Esophagus muscularis mucosa (tissue), 4 donors: ENCODE data around the gene HK2. TPM values are rescaled to one million over a fixed set of nuclear protein-coding genes. Genes with fewer than 3 reads are reported as not detected.

Source experiments
- DNase-seq: peaks from one replicate; pipeline ENCODE4 v3.0.0-alpha.2; 2017; ENCODE audit errors: extremely low spot score
- H3K27ac ChIP-seq, 4 donors: fragments of 200-600 bp; sonication (generic); replicated peaks in 1 of 4; 1 replicate in 3 of 4; 2 replicates in 1 of 4; pipeline ENCODE4 v1.5.1; 2016 to 2019; ENCODE audit warnings: mild to moderate bottlenecking in 1 of 4
- H3K27me3 ChIP-seq, 4 donors: fragments of 200-600 bp; sonication (generic); one replicate each; pipeline versions ENCODE4 v1.5.1 to v1.6.0; 2016 to 2019
- H3K36me3 ChIP-seq, 4 donors: fragments of 200-600 bp; sonication (generic); one replicate each; pipeline ENCODE4 v1.5.1; 2016 to 2019
- H3K4me1 ChIP-seq, 4 donors: fragments of 200-600 bp; sonication (generic); one replicate each; pipeline ENCODE4 v1.5.1; 2016 to 2019
- H3K4me3 ChIP-seq, 4 donors: fragments of 200-600 bp; sonication (generic); 1 replicate in 2 of 4; 2 replicates in 2 of 4; pipeline ENCODE4 v1.5.1; 2016 to 2019; ENCODE audit warnings: mild to moderate bottlenecking in 4 of 4, moderate library complexity in 1 of 4
- H3K9me3 ChIP-seq, 4 donors: fragments of 200-600 bp; sonication (generic); 1 replicate in 3 of 4; 2 replicates in 1 of 4; pipeline ENCODE4 v1.5.1; 2016 to 2019
- CTCF ChIP-seq, 3 experiments: fragments of 200-600 bp in 2 of 3; fragments of 450-650 bp in 1 of 3; sonication (generic) in 2 of 3; IDR thresholded peaks; one replicate each; pipeline ENCODE4 v1.5.1; 2017 to 2019; ENCODE audit warnings: antibody characterized with exemption in 3 of 3, mild to moderate bottlenecking in 2 of 3, moderate library complexity in 1 of 3
- EP300 ChIP-seq: sonication (generic); formaldehyde crosslinking; IDR thresholded peaks from one replicate; pipeline ENCODE4 v1.6.1; 2017; ENCODE audit warnings: antibody characterized with exemption
- POLR2A ChIP-seq: fragments of 450-650 bp; IDR thresholded peaks from one replicate; pipeline ENCODE4 v1.6.1; 2017; ENCODE audit warnings: antibody characterized with exemption, moderate library complexity, mild to moderate bottlenecking, low read depth
- POLR2AphosphoS5 ChIP-seq, 2 donors: sonication (generic); formaldehyde crosslinking; IDR thresholded peaks; one replicate each; pipeline ENCODE4 v1.6.1; 2017; ENCODE audit warnings: antibody characterized with exemption in 2 of 2
- WGBS: methylation state at CpG from one replicate; pipeline ENCODE4 v1.1.5; 2018; 5-methylcytosine and 5-hydroxymethylcytosine counted together
- intact Hi-C: fragments of 100-400 bp; cut with DNase I; formaldehyde crosslinking; loops from one replicate; pipeline ENCODE4 v1.15.1; 2023
- total RNA-seq, 4 donors: library from RNA; depleted of rRNA; stranded (reverse); fragments of >200 nt; gene quantifications; one replicate each; pipeline versions ENCODE4 v1.1.0 to v1.2.1, GENCODE V29; 2016

The HK2 gene
- total RNA-seq, 4 donors from 2014 or later = 0.97 to 5.3 (median 3.0) TPM

GRCh38 chr2:74877376-74877775 lies 43.4 kb downstream of the HK2 start:
- intact Hi-C loops = no loop called here
- H3K4me1 ChIP-seq = peaks cover 4 to 24% (median 19%) of the 10 kb centered on the region in 4 donors
- no peak overlapping the region for H3K27ac ChIP-seq
- no peak for DNase-seq
- H3K36me3 ChIP-seq = peaks cover 5 to 55% (median 25%) of the 10 kb centered on the region in 4 donors
- no peak for TF ChIP-seq POLR2A
- TF ChIP-seq POLR2AphosphoS5 (IDR thresholded peaks at IDR 0.05) = no peak
- TF ChIP-seq CTCF (IDR thresholded peaks at IDR 0.05) = no peak
- no peak for TF ChIP-seq EP300
- no peak overlapping the region for H3K4me3 ChIP-seq
- no peaks in the 10 kb centered on the region for H3K9me3 ChIP-seq
- no peaks in the 10 kb centered on the region for H3K27me3 ChIP-seq
- WGBS = 96% methylated on average over 4 of the region's 6 CpGs

- WGBS = 90% methylated on average over 4 of the region's 4 CpGs
- Histone ChIP-seq H3K4me3 (no peak overlapping the region), H3K4me1 (peaks cover 4 to 24% (median 19%) of the 10 kb centered on the region in 4 donors), H3K9me3 (no peaks in the 10 kb centered on the region), H3K36me3 (peaks cover 7 to 59% (median 28%) of the 10 kb centered on the region in 4 donors), H3K27me3 (no peaks in the 10 kb centered on the region), H3K27ac (no peak overlapping the region)
- intact Hi-C loops = no loop called here
- TF ChIP-seq POLR2AphosphoS5 (IDR thresholded peaks at IDR 0.05) (no peak), POLR2A (no peak), CTCF (IDR thresholded peaks at IDR 0.05) (no peak), EP300 (no peak)
- no peak for DNase-seq
Measured at GRCh38 chr2:74877781-74878433, 44.0 kb downstream of the HK2 start.

- Histone ChIP-seq H3K27ac (no peak overlapping the region), H3K27me3 (no peaks in the 10 kb centered on the region), H3K36me3 (peaks cover 10 to 65% (median 30%) of the 10 kb centered on the region in 4 donors), H3K4me1 (peaks cover 4 to 24% (median 19%) of the 10 kb centered on the region in 4 donors), H3K9me3 (no peaks in the 10 kb centered on the region), H3K4me3 (no peak overlapping the region)
- WGBS = 95% methylated on average over 10 of the region's 20 CpGs
- intact Hi-C loops = no loop called here
- DNase-seq = no peak
- TF ChIP-seq CTCF (IDR thresholded peaks at IDR 0.05) (no peak), POLR2A (no peak), POLR2AphosphoS5 (IDR thresholded peaks at IDR 0.05) (no peak), EP300 (no peak)
Measured at GRCh38 chr2:74878551-74878950, 44.6 kb downstream of the HK2 start.

GRCh38 chr2:74880054-74880728 lies 46.3 kb downstream of the HK2 start:
- Histone ChIP-seq H3K9me3 (no peaks in the 10 kb centered on the region), H3K27ac (no peak overlapping the region), H3K4me1 (peaks cover 4 to 13% (median 11%) of the 10 kb centered on the region in 4 donors), H3K27me3 (no peaks in the 10 kb centered on the region), H3K4me3 (no peak overlapping the region), H3K36me3 (peaks cover 10 to 78% (median 34%) of the 10 kb centered on the region in 4 donors)
- TF ChIP-seq POLR2A = no peak
- no peak for DNase-seq
- intact Hi-C loops = no loop called here
- WGBS = 96% methylated on average over 22 of the region's 24 CpGs

GRCh38 chr2:74881176-74881575 lies 47.2 kb downstream of the HK2 start:
- WGBS = 81% methylated on average over 5 of the region's 5 CpGs

More at GRCh38 chr2:74881176-74881575, 47.2 kb downstream of the HK2 start:
- intact Hi-C loops = no loop called here
- Histone ChIP-seq H3K27me3 (no peaks in the 10 kb centered on the region), H3K9me3 (no peaks in the 10 kb centered on the region), H3K4me3 (no peak overlapping the region), H3K36me3 (peaks cover 10 to 88% (median 39%) of the 10 kb centered on the region in 4 donors), H3K4me1 (peaks cover 0 to 3% (median 3%) of the 10 kb centered on the region in 4 donors), H3K27ac (no peak overlapping the region)
- DNase-seq = no peak
- TF ChIP-seq EP300 (no peak), POLR2AphosphoS5 (IDR thresholded peaks at IDR 0.05) (no peak), POLR2A (no peak), CTCF (IDR thresholded peaks at IDR 0.05) (no peak)
